B cell (primary cell): ENCODE data around the gene DAZAP1. TPM values are rescaled to one million over a fixed set of nuclear protein-coding genes. Genes with fewer than 3 reads are reported as not detected.

Source experiments
- ATAC-seq: fragments of 200-7000 bp; cut with Tn5 transposase; one replicate; pipeline ENCODE4 v1.10.0; 2021; ENCODE audit warnings: low read depth, mild to moderate bottlenecking, moderate number of reproducible peaks, moderate library complexity
- CTCF ChIA-PET: fragments of 350-600 bp; sonication (Branson Sonifier 250); formaldehyde crosslinking; loops from one replicate; lab custom pipeline; 2021; ENCODE audit warnings: antibody characterized with exemption, inconsistent platforms; lab: Charles Lee
- POLR2A ChIA-PET: fragments of 350-600 bp; sonication (Branson Sonifier 250); formaldehyde crosslinking; loops from one replicate; lab custom pipeline; 2021; ENCODE audit warnings: antibody characterized with exemption; lab: Charles Lee
- DNase-seq: peaks from one replicate; pipeline ENCODE4 v3.0.0; 2013
- H2AFZ ChIP-seq: 2 replicates; pipeline ENCODE4 v1.6.1; 2012; ENCODE audit warnings: mild to moderate bottlenecking, low read depth, low read length; ENCODE audit not compliant: insufficient read depth, poor library complexity, severe bottlenecking
- H3K27ac ChIP-seq, 2 donors: 1 replicate in 1 of 2; 2 replicates in 1 of 2; pipeline ENCODE4 v1.5.1; 2012 to 2013; ENCODE audit warnings: low read length in 2 of 2, mild to moderate bottlenecking in 2 of 2, moderate library complexity in 1 of 2
- H3K27me3 ChIP-seq, 4 experiments: fragments of 200-600 bp in 1 of 4; sonication (generic) in 1 of 4; replicated peaks in 1 of 4; 1 replicate in 2 of 4; 2 replicates in 2 of 4; pipeline versions ENCODE4 v1.6.1 to v1.7.0; 2013 to 2016; ENCODE audit warnings: low read length in 3 of 4, mild to moderate bottlenecking in 2 of 4, mixed read lengths in 1 of 4, moderate library complexity in 1 of 4; ENCODE audit not compliant: insufficient read depth in 4 of 4, control insufficient read depth in 3 of 4; ENCODE audit errors: control extremely low read depth in 1 of 4
- H3K36me3 ChIP-seq, 2 experiments: replicated peaks in 1 of 2; 1 replicate in 1 of 2; 2 replicates in 1 of 2; pipeline versions ENCODE4 v1.6.1 to v1.7.1; 2013; ENCODE audit warnings: low read length in 1 of 2; ENCODE audit not compliant: insufficient read depth in 2 of 2, control insufficient read depth in 1 of 2; ENCODE audit errors: control extremely low read depth in 1 of 2, extremely low read depth in 1 of 2
- H3K4me1 ChIP-seq, 2 donors: fragments of 200-600 bp in 1 of 2; sonication (generic) in 1 of 2; 1 replicate in 1 of 2; 2 replicates in 1 of 2; pipeline versions ENCODE4 v1.5.1 to v1.6.1; 2013 to 2017; ENCODE audit warnings: low read length in 2 of 2; ENCODE audit not compliant: control insufficient read depth in 2 of 2, insufficient read depth in 2 of 2
- H3K4me2 ChIP-seq: replicated peaks from 2 replicates; pipeline ENCODE3; 2012; ENCODE audit warnings: mild to moderate bottlenecking, low read depth, low read length; ENCODE audit not compliant: poor library complexity, severe bottlenecking
- H3K4me3 ChIP-seq, 5 experiments: fragments of 200-600 bp in 1 of 5; sonication (generic) in 1 of 5; 1 replicate in 3 of 5; 2 replicates in 2 of 5; pipeline versions ENCODE4 v1.5.1 to v1.7.0; 2011 to 2016; ENCODE audit warnings: low read length in 4 of 5, mild to moderate bottlenecking in 4 of 5, low read depth in 2 of 5, control low read depth in 1 of 5, moderate library complexity in 1 of 5; ENCODE audit not compliant: insufficient read depth in 1 of 5; ENCODE audit errors: control extremely low read depth in 1 of 5, extremely low read depth in 1 of 5
- H3K79me2 ChIP-seq: fragments of 200-600 bp; sonication (generic); one replicate; pipeline ENCODE4 v1.6.0; 2016; ENCODE audit warnings: low read length; ENCODE audit not compliant: control insufficient read depth, insufficient read depth
- H3K9ac ChIP-seq: fragments of 200-600 bp; sonication (generic); 2 replicates; pipeline ENCODE4 v1.6.1; 2017; ENCODE audit warnings: mild to moderate bottlenecking, low read length, moderate library complexity
- H3K9me3 ChIP-seq, 3 donors: one replicate each; pipeline versions ENCODE4 v1.6.1 to v1.7.1; 2013; ENCODE audit warnings: low read length in 2 of 3; ENCODE audit not compliant: control insufficient read depth in 2 of 3, insufficient read depth in 1 of 3; ENCODE audit errors: control extremely low read depth in 1 of 3
- H4K20me1 ChIP-seq: 2 replicates; pipeline ENCODE4 v1.6.0; 2012; ENCODE audit warnings: mild to moderate bottlenecking, low read length; ENCODE audit not compliant: insufficient read depth, control insufficient read depth, poor library complexity, severe bottlenecking
- H3K27ac Mint-ChIP-seq: one replicate; pipeline ENCODE4 v1.8.0; 2021; ENCODE audit warnings: mixed read lengths
- H3K27me3 Mint-ChIP-seq: one replicate; pipeline ENCODE4 v1.8.0; 2021; ENCODE audit warnings: mixed read lengths
- H3K4me1 Mint-ChIP-seq: one replicate; pipeline ENCODE4 v1.8.0; 2021; ENCODE audit warnings: mixed read lengths
- H3K4me3 Mint-ChIP-seq: one replicate; pipeline ENCODE4 v1.8.0; 2021; ENCODE audit warnings: mixed read lengths
- H3K9me3 Mint-ChIP-seq: one replicate; pipeline ENCODE4 v1.8.0; 2022; ENCODE audit warnings: mixed read lengths; ENCODE audit not compliant: insufficient read depth
- EZH2 ChIP-seq: IDR thresholded peaks from 2 replicates; pipeline ENCODE4 v1.6.1; 2012; ENCODE audit warnings: borderline replicate concordance, low read depth, mild to moderate bottlenecking, moderate library complexity, low read length; ENCODE audit not compliant: insufficient read depth, poor library complexity, severe bottlenecking
- WGBS: methylation state at CpG from one replicate; pipeline ENCODE4 v1.1.5; 2013; ENCODE audit warnings: missing lambda C conversion rate; ENCODE audit not compliant: insufficient coverage; 5-methylcytosine and 5-hydroxymethylcytosine counted together
- intact Hi-C: fragments of 100-400 bp; cut with micrococcal nuclease; formaldehyde crosslinking; loops from one replicate; pipeline ENCODE4 v1.10.0; 2022
- polyA plus RNA-seq: library from polyadenylated mRNA; depleted of rRNA; stranded (reverse); fragments of >200 nt; gene quantifications from 2 replicates; pipeline ENCODE4 v1.2.3, GENCODE V29; 2012
- total RNA-seq, 2 donors: library from RNA; stranded (reverse); fragments of 120-200 nt in 1 of 2; gene quantifications; 1 replicate in 1 of 2; 2 replicates in 1 of 2; pipeline versions ENCODE4 v1.2.3 to v1.2.4, GENCODE V29; 2013 to 2022
- TF ChIP-seq, protein P1 (sequence below): fragments of 200-600 bp; IDR thresholded peaks from one replicate; pipeline ENCODE4 v1.8.0; 2022; ENCODE audit warnings: antibody characterized with exemption, mild to moderate bottlenecking

DAZAP1 gene
- total and polyA plus RNA-seq, 2 donors (not counting 1 experiment from before 2014, with no cell fraction given), result 54.8 to 125 TPM

DNA sequence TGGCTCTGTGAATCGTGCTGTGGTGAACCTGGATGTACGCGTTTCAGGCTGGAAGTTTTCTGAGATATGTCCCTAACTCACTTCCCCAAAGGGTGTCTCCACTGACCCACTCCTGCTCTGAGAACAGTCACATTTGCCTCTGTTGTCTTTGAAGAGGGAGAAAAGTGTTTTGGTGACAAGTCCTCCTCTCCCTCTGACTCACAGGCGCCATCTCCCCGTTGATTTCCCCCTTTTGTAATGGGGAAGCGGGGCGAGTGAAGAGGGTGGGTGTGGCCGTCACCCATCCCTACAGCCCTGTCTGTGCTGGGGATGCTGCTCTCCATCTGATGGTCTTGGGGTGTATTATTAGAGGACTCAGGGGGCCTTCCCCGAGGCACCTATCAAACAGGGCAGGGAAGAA is 52.1 kb downstream of the DAZAP1 start:
- Histone ChIP-seq H3K36me3 (no peaks in the 10 kb centered on the region), H3K4me2 (no peak overlapping the region), H3K27me3 (peaks cover 0 to 33% (median 16%) of the 10 kb centered on the region in 4 experiments), H3K4me1 (peaks cover 22 to 25% of the 10 kb centered on the region in 2 donors), H3K4me3 (no peak overlapping the region), H3K79me2 (no peaks in the 10 kb centered on the region), H2AFZ (no peak overlapping the region), H4K20me1 (peaks cover 12% of the 10 kb centered on the region), H3K9me3 (peaks cover 0 to 17% (median 0%) of the 10 kb centered on the region in 3 donors), H3K9ac (no peak overlapping the region), H3K27ac (no peak overlapping the region)
- CTCF ChIA-PET, result no interaction called here
- WGBS, result 92% methylated on average over 5 of the region's 9 CpGs
- peaks cover 22% of the 10 kb centered on the region for H3K27me3 Mint-ChIP-seq
- intact Hi-C loops, result no loop called here
- no peaks in the 10 kb centered on the region for H3K9me3 Mint-ChIP-seq
- TF ChIP-seq EZH2, result no peak
- no peak overlapping the region for H3K4me3 Mint-ChIP-seq
- no peak for DNase-seq
- POLR2A ChIA-PET, result no interaction called here
- ATAC-seq, result no peak
- H3K27ac Mint-ChIP-seq, result no peak overlapping the region
- H3K4me1 Mint-ChIP-seq, result peaks cover 10% of the 10 kb centered on the region

DNA sequence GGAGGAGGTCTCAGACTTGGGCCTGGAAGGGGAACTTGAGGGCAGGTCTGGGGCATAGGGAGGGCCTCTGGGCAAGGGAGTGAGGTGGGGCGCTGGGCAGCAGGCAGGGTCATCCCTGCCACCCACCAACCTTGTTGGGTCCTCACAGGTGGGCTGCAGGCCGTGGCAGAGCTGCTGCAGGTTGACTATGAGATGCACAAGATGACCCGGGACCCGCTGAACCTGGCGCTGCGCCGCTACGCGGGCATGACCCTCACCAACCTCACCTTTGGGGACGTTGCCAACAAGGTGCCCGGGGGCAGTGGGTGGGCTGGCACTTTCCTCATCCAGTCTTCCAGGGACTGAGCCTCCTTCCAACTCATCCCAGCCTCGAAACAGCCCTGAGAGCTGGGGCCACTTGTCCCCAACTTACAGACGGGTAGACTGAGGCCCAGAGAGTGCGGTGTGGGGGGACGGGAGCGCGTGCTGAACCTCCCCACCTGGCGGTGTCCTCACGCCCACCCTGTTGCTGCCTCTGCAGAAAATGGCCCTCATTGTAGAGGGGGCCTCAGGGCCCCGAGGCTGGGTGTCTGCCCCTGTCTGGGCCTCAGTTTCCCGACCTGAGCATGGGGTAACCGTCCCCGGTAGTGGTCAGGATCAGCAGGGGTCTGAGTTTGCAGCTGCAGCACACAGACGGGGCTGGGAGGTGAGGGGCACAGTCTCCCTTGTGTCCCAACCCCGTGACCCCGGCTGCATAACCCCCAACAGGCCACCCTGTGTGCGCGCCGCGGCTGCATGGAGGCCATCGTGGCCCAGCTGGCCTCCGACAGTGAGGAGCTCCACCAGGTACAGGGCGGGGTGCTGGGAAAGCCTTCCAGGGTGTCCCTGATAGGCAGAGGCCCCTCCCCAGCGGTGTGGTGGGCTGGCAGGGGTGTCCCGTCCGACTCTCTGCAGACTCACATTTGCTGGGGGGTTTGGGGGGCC is 52.9 kb downstream of the DAZAP1 start:
- intact Hi-C loops, result no loop called here
- no peak overlapping the region for H3K4me3 Mint-ChIP-seq
- Histone ChIP-seq H3K4me2 (no peak overlapping the region), H2AFZ (no peak overlapping the region), H4K20me1 (peaks cover 17% of the 10 kb centered on the region), H3K4me3 (no peak overlapping the region), H3K27ac (no peak overlapping the region), H3K9me3 (peaks cover 0 to 17% (median 0%) of the 10 kb centered on the region in 3 donors), H3K36me3 (no peaks in the 10 kb centered on the region), H3K27me3 (peaks cover 0 to 38% (median 12%) of the 10 kb centered on the region in 4 experiments), H3K9ac (no peak overlapping the region), H3K4me1 (peaks cover 14 to 22% of the 10 kb centered on the region in 2 donors), H3K79me2 (no peaks in the 10 kb centered on the region)
- DNase-seq, result no peak
- H3K9me3 Mint-ChIP-seq, result no peaks in the 10 kb centered on the region
- peaks cover 6% of the 10 kb centered on the region for H3K4me1 Mint-ChIP-seq
- ChIA-PET POLR2A (no interaction called here), CTCF (no interaction called here)
- no peak for ATAC-seq
- TF ChIP-seq, protein P1, sequence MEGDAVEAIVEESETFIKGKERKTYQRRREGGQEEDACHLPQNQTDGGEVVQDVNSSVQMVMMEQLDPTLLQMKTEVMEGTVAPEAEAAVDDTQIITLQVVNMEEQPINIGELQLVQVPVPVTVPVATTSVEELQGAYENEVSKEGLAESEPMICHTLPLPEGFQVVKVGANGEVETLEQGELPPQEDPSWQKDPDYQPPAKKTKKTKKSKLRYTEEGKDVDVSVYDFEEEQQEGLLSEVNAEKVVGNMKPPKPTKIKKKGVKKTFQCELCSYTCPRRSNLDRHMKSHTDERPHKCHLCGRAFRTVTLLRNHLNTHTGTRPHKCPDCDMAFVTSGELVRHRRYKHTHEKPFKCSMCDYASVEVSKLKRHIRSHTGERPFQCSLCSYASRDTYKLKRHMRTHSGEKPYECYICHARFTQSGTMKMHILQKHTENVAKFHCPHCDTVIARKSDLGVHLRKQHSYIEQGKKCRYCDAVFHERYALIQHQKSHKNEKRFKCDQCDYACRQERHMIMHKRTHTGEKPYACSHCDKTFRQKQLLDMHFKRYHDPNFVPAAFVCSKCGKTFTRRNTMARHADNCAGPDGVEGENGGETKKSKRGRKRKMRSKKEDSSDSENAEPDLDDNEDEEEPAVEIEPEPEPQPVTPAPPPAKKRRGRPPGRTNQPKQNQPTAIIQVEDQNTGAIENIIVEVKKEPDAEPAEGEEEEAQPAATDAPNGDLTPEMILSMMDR, result no peak
- TF ChIP-seq EZH2, result no peak
- 92% methylated on average over 35 of the region's 36 CpGs for WGBS
- H3K27ac Mint-ChIP-seq, result no peak overlapping the region
- peaks cover 17% of the 10 kb centered on the region for H3K27me3 Mint-ChIP-seq
